RWPE2 (cell line): ENCODE measurements around the gene PROM1.

Experiments used
- ATAC-seq: fragments of 200-7000 bp; cut with Tn5 transposase; 3 replicates; pipeline ENCODE4 v1.9.1; 2021; ENCODE audit warnings: low read depth
- DNase-seq: peaks from one replicate; pipeline ENCODE4 v3.0.0-alpha.2; 2020; ENCODE audit warnings: low spot score
- H3K27ac ChIP-seq: fragments of 450-650 bp; 2 replicates; pipeline ENCODE4 v1.5.1; 2017; ENCODE audit warnings: mild to moderate bottlenecking; ENCODE audit not compliant: poor library complexity, severe bottlenecking
- H3K27me3 ChIP-seq: fragments of 250-450 bp; sonication (Bioruptor Pico); 2 replicates; pipeline ENCODE4 v1.5.1; 2021; ENCODE audit warnings: mild to moderate bottlenecking, moderate library complexity; ENCODE audit not compliant: insufficient read depth, poor library complexity, severe bottlenecking
- H3K36me3 ChIP-seq: fragments of 250-450 bp; sonication (Bioruptor Pico); 2 replicates; pipeline ENCODE4 v1.5.1; 2020; ENCODE audit warnings: low read depth, mild to moderate bottlenecking, moderate library complexity
- H3K4me1 ChIP-seq: fragments of 250-450 bp; sonication (Bioruptor Pico); 2 replicates; pipeline ENCODE4 v1.5.1; 2021; ENCODE audit warnings: mild to moderate bottlenecking, moderate library complexity; ENCODE audit not compliant: insufficient read depth, poor library complexity, severe bottlenecking
- H3K4me3 ChIP-seq: fragments of 250-450 bp; sonication (Bioruptor Pico); 2 replicates; pipeline ENCODE4 v1.5.1; 2021; ENCODE audit warnings: mild to moderate bottlenecking, moderate library complexity; ENCODE audit not compliant: severe bottlenecking
- H3K9me3 ChIP-seq: fragments of 250-450 bp; sonication (Bioruptor Pico); 2 replicates; pipeline ENCODE4 v1.5.1; 2021; ENCODE audit warnings: mild to moderate bottlenecking, moderate library complexity; ENCODE audit not compliant: severe bottlenecking
- TF ChIP-seq, protein P1 (sequence below): fragments of 450-650 bp; IDR thresholded peaks from one replicate; pipeline ENCODE4 v1.5.1; 2017; ENCODE audit warnings: mild to moderate bottlenecking, moderate library complexity; ENCODE audit not compliant: poor library complexity, severe bottlenecking

The PROM1 gene

DNA sequence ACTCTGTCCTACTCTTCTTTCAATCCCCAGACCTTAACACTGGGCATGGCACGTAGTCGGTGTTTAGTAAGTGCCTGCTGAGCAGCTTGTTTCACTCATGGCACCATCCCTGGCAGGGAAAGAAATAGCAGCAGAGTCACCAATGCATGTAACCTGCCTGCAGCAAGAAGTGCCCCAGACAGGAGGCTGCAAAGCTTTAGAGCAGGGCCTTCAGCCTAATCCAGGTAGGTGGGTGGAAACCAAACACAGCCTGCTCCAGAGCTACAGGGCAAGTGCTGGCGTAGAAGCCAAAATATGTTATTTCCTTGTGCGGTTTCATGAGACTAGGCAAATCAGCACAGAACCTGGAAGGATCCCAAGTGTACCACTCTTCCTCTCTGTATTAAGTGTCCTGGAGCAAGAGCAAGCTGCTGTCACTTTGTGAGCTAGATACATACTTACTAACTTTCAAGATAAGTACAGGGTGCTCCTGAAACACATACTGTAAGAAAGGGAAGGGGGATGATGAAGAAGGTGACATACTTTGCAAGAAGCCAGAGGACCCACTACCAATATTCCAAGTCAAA, 5.5 kb downstream of the PROM1 start:
- no peaks in the 10 kb centered on the region for H3K4me1 ChIP-seq
- no peak overlapping the region for H3K4me3 ChIP-seq
- H3K27ac ChIP-seq, result no peak overlapping the region
- TF ChIP-seq, protein P1, sequence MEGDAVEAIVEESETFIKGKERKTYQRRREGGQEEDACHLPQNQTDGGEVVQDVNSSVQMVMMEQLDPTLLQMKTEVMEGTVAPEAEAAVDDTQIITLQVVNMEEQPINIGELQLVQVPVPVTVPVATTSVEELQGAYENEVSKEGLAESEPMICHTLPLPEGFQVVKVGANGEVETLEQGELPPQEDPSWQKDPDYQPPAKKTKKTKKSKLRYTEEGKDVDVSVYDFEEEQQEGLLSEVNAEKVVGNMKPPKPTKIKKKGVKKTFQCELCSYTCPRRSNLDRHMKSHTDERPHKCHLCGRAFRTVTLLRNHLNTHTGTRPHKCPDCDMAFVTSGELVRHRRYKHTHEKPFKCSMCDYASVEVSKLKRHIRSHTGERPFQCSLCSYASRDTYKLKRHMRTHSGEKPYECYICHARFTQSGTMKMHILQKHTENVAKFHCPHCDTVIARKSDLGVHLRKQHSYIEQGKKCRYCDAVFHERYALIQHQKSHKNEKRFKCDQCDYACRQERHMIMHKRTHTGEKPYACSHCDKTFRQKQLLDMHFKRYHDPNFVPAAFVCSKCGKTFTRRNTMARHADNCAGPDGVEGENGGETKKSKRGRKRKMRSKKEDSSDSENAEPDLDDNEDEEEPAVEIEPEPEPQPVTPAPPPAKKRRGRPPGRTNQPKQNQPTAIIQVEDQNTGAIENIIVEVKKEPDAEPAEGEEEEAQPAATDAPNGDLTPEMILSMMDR, result no peak
- no peak for DNase-seq
- no peak for ATAC-seq
- no peaks in the 10 kb centered on the region for H3K36me3 ChIP-seq
- H3K9me3 ChIP-seq, result no peaks in the 10 kb centered on the region
- H3K27me3 ChIP-seq, result peaks cover 52% of the 10 kb centered on the region

DNA sequence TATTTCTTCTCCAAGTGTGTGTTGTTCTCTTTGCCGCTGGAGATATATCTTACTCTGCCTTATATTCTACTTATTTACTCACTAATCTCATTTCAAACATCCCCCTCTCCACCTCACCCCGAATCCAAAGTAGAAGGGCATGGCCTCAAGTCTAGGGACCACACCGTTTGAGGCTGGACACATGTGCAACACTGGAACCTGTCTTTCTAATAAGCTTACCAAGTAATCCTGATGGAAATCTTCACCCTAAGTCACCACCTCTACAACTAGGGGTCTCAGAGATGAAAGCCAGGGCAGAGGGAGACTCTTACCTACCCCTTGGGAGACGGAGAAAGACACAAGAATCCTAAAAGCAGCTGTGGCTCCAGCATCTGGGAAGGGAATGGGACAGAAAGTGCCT, 6.0 kb downstream of the PROM1 start:
- no peak overlapping the region for H3K27ac ChIP-seq
- H3K9me3 ChIP-seq, result no peaks in the 10 kb centered on the region
- peaks cover 47% of the 10 kb centered on the region for H3K27me3 ChIP-seq
- H3K4me1 ChIP-seq, result no peaks in the 10 kb centered on the region
- H3K4me3 ChIP-seq, result no peak overlapping the region
- TF ChIP-seq, protein P1, result no peak
- ATAC-seq (no peak), DNase-seq (no peak)
- no peaks in the 10 kb centered on the region for H3K36me3 ChIP-seq

DNA sequence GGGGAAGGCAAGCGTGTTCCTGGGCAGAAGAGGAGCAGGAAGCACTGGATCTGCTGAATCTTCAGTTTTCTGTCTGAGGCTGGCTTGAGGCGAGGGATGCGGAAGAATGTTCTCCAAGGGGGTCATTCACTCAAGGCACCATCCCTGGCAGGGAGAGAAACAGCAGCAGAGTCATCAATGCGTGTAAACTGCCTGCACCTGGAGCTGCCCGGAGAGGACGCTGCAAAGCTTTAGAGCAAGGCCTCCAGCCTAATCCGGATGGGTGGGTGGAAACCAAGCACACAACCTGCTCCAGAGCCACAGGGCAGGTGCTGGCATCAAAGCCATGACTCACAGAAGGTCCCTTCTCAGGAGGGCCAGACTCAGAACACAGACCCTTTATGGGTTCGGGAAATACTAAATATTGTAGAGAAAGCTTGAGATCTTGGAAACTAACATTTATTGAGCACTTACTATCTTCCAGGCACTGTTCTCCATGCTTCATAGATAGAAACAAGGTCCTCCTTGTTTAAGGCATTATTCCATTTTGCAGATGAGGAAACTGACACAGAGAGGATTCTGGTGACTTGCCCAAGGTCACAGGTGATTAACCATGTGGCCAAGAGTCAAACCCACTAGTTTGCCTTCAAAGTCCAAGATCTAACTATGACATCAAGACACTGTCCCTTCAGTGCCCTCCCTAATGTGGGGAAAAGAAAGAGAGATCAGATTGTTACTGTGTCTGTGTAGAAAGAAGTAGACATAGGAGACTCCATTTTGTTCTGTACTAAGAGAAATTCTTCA, 7.7 kb downstream of the PROM1 start:
- TF ChIP-seq, protein P1, result no peak
- Histone ChIP-seq H3K27me3 (peaks cover 31% of the 10 kb centered on the region), H3K4me3 (no peak overlapping the region), H3K27ac (no peak overlapping the region), H3K9me3 (no peaks in the 10 kb centered on the region), H3K36me3 (no peaks in the 10 kb centered on the region), H3K4me1 (no peaks in the 10 kb centered on the region)
- DNase-seq (no peak), ATAC-seq (no peak)

DNA sequence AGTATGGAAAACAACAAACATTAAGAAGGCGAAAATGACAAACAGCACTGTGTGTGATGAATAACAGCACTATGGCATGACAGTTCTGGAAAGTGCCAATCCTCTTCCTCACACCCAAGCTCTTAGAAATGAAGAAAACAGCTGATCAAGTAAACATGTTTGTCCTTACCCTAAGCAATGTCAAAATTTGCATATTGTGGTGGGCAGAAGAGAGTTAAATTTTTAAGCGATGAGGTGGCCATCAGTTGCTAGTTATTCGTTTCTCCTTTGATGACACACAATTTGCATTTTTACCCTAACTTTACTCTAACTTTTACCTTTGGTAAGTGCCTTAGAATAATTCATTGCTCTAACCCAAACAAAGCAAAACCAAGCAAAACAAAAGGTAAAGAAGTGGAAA, 8.8 kb downstream of the PROM1 start:
- no peak for ATAC-seq
- TF ChIP-seq, protein P1, result no peak
- H3K27me3 ChIP-seq, result peaks cover 22% of the 10 kb centered on the region
- no peaks in the 10 kb centered on the region for H3K4me1 ChIP-seq
- no peak overlapping the region for H3K4me3 ChIP-seq
- no peak for DNase-seq
- no peaks in the 10 kb centered on the region for H3K9me3 ChIP-seq
- H3K27ac ChIP-seq, result no peak overlapping the region
- H3K36me3 ChIP-seq, result no peaks in the 10 kb centered on the region

DNA sequence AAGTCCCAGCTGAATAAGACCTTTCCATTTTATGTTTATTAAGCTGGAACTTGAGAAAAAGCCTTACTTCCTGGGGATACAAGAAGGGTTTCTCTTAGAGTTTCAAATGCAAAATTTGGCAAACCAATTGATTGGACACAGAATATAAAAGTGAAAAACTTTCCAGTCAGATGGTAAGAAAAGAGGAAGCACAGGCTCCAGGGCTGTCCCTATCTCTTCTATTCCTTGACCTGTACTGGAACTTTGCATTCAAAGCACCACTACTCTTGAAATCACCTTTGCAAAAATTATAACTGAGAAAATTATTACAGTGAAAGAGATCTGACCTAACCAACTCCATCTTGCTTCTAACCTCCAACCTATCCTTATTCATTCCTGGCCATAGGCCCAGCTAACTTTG, 11.7 kb downstream of the PROM1 start:
- no peak for DNase-seq
- ATAC-seq, result no peak
- Histone ChIP-seq H3K36me3 (no peaks in the 10 kb centered on the region), H3K9me3 (no peaks in the 10 kb centered on the region), H3K27me3 (peaks cover 18% of the 10 kb centered on the region), H3K27ac (no peak overlapping the region), H3K4me1 (no peaks in the 10 kb centered on the region), H3K4me3 (no peak overlapping the region)
- TF ChIP-seq, protein P1, result no peak
